GM21423 (cell line): ENCODE results near the gene ZNF264.
"Not testable (repeated sequence)": the region's sequence is repeated elsewhere in the genome, so short reads cannot be mapped to it uniquely, and the experiment has no call there.

Source experiments
- ATAC-seq: cut with Tn5 transposase; IDR thresholded peaks from one replicate; pipeline ENCODE4 v1.9.1; 2021; ENCODE audit warnings: mild to moderate bottlenecking, moderate library complexity; ENCODE audit not compliant: unreplicated experiment

Gene ZNF264

DNA sequence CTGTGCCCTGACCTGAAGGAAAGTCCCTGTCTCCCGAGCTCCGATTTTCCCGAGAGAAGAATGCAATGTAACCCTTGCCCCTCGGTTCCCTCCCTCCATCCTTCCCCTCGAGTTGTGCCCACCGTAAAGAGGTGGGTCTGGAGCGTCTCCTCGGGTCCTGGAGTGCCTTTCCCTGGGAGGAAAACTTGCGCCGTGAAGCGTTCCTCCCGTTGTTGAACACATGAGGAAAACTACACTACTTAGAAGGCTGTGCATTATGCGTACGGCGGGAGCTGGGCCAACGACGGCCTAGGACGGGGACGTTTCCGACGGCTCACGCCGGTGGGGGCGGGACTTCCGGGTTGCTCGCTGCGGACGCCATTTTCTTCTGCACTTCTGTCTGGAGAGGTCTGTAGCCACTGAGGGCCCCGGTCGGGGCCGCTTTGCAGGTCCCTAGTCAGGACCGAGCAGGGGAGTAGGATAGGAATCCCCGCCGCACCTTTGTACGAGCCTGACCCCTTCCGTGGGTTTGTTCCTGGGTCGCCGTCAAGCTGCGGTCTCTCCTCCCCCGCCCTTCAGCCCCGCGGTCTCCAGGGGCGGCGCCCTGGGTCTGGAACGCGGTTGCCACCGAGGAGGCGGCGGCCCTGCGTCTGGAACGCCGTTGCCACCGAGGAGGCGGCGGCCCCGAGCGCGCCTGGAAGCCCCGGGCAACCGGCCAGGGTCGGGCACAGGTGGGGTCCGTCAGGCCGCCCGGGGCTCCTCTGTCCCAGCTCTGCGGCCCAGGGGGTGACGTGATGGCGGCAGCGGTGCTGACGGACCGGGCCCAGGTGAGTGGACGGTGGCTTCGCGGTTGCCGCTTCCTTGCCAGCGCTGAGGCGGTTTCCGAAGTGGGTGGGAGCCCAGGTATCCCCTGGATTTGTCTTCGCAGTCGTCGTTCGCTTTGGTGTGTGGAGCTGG is at the start of gene ZNF264:
Gene ZNF264, plus strand, starts transcription at position 360 of the 936 bp plus-strand sequence. Its CDS starts 414 bp downstream, at position 774.
- peak; percentile 85 for ATAC-seq

DNA sequence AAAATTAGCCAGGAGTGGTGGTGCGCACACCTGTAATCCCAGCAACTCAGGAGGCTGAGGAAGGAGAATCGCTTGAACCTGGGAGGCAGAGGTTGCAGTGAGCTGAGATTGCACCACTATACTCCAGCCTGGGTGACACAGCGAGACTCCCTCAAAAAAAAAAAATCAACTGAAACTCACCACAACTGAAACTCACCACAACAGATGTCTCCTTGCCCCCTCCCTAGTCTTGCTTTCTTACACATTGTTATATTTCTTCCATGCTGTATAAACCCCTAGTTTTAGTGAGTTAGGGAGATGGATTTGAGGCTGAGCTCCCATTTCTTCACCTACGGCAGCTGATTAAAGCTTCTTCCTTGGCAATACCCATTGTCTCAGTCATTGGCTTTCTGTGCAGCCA is 49.6 kb upstream of the ZNF264 start:
- ATAC-seq: no peak

DNA sequence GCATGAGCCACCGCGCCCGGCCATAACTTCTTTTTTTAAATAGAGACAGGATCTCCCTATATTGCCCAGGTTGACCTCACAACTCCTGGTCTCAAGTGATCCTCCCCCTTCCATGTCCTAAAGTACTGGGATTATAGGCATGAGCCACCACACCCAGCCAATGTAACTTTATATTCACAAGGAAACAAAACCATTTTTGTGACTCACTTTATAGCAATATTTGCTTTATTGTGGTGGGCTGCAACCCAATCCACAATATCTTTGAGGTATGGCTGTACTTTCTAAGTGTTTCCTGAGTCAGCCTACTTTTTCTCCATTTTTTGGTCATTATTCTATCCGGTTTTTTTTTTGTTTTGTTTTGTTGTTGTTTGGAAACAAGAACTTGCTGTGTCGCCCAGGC is 38.4 kb upstream of the ZNF264 start:
- ATAC-seq: no peak

DNA sequence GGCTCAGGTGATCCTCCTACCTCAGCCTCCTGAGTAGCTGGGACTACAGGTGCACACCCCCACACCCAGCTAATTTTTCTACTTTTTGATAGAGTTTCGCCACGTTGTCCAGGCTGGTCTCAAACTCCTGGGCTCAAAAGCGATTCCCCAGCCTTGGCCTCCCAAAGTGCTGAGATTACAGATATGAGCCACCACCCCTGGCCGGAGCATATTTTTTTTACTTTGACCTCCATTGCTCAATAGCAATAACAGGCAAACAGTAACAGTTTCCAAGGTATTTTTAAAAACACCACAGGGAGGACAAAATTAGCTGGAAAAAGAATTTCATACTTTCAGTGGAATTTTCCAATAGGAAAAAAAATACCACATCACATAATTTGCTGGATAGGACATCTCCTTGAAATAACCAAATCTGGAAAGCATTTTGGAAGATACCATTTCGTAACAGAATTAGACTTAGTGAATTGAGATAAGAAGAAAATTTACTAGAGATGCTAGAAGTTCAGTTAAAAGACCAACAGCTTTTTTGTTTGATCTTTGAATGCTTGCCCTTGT is 29.2 kb upstream of the ZNF264 start:
- no peak for ATAC-seq

DNA sequence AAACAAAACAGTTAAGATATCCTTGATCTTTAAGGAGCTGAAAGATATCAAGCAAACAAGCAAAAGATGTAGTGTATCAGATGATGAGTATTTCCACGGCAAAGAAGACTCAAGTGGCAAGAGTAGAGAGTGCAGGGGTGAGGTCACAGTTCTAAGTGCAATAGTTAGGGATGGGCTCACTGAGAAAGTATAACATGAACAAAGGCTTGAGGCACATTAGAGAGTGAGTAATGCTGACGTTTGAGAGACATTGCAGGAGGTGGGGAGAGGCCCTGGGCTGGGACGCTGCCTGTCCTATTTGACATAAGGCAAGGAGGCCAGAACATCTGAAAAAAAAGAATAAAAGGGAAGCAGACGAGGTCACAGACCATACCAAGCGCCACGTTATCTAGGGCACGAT is 25.5 kb upstream of the ZNF264 start:
- ATAC-seq: no peak

DNA sequence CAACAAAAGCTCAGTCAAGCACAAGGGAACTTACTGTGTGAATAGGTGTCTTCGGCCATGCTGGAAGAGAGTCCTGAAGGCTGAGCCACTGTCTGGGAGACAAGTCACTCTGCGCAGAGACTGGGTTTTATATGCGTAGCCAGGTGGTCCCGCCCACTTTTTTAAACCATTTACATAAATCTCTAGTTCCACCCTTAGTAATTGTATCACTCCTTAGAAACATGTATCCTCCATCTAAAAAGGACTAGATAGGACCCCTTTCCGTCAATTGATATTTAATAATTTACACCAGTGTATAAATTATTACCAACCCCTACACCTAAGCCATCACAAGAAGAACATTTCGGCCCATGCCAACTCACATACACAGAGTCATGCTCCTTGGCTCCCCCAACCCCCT is 23.9 kb upstream of the ZNF264 start, which contains the start of gene DUXA:
Gene DUXA, minus strand, starts transcription at position 101 of the 400 bp plus-strand sequence. Its CDS starts 42 bp downstream, at position 59.
- no peak for ATAC-seq

DNA sequence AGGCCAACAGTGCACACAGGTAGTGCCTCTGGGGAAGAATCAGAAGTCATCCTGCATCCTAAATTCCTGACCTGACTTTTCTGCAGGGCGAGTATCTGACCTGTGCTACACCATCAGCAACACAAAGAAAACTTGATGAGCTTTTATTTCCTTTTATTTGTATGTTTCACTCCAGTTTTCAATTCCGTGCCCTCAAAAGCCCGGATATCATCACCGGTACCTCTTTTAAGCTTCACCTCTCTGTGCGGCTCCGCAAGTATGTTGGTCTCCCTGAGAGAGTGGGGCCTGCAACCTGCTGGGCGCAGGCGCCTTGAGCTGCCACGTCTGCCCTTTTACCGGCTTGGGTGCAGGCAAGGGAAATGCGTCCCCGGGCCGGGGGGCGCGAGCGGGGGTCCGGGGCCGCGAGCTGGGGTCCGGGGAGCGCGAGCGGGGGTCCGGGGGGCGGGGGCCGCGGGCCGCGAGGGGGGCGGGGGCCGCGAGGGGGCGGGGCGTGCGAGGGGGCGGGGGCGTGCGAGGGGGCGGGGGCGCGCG is 19.7 kb upstream of the ZNF264 start:
- ATAC-seq: no peak

DNA sequence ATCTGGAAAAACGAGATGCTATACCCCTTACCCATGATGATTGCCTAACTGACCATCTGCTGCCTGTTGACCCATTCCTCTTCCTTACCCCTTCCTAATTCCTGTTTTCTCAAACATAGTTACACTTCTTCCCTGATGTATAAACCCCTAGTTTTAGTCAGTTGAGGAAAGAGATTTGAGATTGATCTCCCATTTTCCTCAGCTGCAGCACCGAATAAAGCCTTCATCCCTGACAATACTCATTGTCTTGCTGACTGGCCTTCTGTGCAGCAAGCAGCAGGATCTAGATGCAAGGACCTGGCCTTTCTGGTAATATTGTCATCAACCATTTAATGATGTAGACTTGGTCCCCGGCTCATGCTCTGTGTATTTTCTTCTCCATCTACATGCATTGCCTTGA is 999 bp upstream of the ZNF264 start:
- ATAC-seq: no peak

DNA sequence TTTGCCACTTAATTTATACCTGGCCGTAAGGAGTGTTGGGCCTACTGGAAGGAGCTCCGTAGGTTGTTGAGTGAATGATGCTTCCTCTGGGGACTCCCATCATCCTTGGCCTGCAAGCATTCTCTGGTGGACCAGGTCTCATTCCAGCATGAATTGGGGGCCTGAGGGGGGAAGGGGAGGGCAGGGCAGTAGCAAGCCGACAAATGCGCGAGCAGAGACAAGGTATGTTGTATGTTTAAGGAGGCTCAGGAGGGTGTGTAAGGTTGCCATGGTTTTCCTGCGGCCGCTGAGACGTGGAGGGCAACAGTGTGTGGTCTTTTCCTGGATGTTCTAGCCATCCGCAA is 749 bp downstream of the ZNF264 start:
- ATAC-seq: no peak

DNA sequence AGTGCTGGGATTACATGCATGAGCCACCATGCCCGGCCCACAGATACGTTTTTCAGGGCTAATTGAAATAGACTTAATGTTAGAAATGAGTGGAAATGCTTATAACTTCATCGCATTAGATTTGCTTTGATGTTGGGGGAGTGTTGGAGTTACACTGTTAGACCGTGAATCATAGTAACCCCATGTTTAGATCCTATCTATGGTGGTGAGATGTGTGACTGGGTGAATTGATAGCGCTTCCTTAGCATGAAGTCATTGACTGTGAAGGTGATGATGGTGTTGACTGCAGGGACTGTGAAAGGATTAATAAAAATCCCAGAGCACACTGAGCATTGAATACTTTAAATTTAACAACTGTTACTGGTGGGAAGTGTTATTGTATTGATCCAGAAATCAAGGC is 1.7 kb downstream of the ZNF264 start:
- no peak for ATAC-seq

DNA sequence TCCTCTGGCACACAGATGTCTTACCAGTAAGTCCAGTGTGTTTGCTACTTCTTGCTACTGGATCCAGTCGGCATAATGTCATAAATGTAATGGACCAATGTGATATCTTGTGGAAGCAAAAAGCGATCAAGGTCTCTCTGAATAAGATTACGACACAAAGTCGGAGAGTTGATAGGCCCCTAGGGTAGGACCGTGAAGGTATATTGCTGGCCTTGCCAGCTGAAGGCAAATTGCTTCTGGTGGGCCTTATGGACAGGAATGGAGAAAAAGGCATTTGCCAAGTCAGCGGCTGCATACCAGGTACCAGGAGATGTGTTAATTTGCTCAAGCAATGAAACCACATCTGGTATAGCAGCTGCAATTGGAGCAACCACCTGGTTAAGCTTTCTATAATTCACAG is 6.6 kb downstream of the ZNF264 start:
- ATAC-seq: not testable (repeated sequence)

DNA sequence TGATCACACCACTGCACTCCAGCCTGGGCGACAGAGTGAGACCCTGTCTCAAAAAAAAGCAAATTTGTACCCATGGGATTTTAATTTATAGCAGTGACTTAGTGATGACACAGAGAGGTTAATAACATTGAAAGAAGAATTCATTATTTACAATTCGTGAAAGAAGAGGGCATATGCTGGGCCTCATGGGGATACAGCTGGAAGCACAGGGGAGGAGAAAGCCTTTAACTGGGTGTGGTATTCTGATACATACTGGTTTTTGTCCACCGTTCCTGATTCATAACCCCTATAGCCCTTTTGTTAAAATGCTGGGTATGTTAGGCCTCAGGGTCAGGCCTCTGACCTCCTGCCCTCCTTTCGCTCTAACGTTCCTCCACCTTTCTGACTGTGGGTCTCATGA is 10.9 kb downstream of the ZNF264 start:
- no peak for ATAC-seq

DNA sequence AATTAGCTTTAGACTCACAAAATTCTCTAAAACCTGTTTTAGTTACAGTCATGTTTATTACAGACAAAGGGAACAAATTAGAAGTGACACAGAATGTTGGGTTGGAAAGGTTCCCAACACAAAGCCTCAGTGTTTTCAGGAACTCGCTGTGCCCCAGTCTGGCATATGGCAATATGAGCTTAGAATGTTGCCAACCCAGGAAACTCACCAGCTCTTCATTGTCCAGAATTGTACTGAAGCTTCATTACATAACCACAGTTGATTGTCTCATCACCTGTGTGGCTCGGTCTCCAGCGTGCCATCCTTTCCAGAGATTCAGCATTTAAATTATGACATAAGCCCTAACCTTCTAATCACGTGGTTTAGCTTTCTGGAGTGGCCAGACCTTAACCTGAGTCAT is 19.1 kb downstream of the ZNF264 start:
- ATAC-seq: no peak

DNA sequence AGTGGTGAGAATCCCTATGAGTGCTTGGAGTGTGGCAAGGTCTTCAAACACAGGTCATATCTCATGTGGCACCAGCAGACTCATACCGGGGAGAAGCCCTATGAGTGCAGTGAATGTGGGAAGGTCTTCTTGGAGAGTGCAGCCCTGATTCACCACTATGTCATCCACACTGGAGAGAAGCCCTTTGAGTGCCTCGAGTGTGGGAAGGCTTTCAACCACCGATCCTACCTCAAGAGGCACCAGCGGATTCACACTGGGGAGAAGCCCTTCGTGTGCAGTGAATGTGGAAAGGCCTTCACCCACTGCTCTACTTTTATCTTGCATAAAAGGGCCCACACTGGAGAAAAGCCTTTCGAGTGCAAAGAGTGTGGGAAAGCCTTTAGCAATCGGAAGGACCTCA is 20.8 kb downstream of the ZNF264 start:
- no peak for ATAC-seq

DNA sequence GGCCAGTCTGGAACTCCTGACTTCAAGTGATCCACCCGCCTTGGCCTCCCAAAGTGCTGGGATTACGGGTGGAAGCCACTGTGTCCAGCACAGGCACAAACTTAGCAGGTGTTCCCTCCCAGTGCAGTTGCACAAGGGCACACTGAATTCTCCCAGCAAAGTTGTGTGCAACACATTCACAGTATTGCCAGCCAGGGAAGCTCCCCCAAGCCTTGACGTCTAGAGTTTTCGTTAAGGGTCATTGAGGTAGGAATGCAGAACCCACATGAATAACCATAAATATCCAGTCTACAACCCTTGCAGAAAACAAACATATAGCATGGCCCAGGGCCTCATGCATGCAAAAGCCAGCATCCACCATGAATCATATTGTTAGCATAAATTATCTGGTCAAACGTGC is 36.2 kb downstream of the ZNF264 start:
- no peak for ATAC-seq

DNA sequence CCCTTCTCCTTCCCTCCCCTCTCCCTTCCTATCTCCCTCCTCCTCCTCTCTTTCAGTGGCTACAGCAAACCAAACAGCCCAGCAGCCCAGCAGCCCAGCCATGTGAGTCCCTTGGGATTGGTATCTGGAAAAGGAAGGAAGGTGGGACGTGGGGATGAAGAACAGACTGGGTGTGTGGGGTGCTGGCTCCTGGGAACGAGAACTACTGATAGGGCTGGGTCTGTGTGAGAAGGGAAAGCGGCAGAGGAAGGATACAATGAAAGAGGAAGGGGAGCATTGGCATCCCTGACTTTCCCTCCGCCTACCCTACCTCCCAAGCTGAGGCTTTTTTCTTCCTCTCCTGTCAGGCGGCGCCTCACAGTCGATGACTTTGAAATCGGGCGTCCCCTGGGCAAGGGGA is 40.4 kb downstream of the ZNF264 start:
- no peak for ATAC-seq

DNA sequence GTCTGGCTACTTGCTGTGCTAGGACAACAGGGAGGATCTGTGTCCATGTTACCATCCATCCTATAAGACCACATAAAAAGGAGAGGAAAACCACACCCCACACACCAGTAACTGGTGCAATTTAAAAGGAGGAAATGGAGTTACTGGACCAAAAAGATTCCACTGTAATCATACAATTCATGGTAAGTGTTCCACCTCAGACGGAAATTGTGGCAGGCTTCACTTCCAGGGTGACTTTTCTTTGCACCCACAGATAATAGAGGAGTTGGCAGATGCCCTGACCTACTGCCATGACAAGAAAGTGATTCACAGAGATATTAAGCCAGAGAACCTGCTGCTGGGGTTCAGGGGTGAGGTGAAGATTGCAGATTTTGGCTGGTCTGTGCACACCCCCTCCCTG is 41.9 kb downstream of the ZNF264 start:
- no peak for ATAC-seq

DNA sequence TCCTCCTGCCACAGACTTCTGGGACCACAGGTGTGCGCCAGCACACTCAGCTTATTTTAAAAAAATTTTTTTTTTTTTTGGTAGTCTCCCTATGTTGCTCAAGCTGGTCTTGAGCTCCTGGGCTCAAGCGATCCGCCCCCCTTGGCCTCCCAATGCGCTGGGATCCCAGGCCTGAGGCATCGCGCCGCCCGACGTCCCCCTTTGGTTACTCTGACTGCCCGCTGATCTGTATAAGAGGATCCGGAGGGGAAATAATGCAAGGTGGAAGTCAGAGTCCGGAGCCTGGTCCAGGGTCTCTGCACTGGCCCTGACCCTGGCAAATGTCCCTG is 48.6 kb downstream of the ZNF264 start:
- no peak for ATAC-seq

DNA sequence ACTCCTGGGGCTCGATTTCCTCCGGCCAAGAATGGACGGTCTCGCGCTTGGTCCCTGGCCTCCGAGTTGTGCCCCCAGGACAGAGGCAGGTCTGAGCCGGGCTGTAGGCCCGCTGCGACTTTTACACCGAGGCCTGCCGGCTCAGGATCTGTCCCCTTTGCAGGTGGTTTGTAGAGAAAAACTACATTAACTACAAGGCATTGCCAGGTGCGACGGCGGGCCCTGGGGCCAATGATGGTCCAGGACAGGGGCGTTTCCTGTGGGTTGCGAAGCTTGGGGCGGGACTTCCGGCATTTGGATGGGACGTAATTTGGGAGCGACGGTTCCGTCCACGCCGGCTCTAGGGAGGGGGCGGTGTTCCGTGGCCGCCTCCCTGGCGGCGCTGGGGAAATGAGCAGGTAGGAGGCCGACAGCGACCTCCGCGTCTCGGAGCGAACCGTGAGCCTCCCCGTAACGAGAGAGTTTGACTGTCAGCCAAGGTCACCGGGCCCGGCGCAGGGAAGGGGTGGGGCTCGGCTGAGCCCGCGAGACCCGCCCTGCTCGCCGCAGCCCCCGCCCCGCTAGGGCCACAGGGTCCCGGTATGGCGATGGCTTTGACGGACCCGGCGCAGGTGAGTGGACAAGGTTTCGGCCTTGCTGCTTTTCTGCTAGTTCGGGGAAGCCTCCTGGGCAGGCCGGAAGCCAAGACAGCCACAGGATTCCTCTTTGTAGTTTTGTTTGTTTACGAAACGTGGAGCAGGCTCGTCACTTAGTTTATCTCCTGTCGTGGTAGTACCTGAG is 49.2 kb downstream of the ZNF264 start, which contains the start of gene ZNF805:
Gene ZNF805, plus strand, starts transcription at position 322 of the 780 bp plus-strand sequence. Its CDS starts 260 bp downstream, at position 582.
- peak; percentile 94 for ATAC-seq

DNA sequence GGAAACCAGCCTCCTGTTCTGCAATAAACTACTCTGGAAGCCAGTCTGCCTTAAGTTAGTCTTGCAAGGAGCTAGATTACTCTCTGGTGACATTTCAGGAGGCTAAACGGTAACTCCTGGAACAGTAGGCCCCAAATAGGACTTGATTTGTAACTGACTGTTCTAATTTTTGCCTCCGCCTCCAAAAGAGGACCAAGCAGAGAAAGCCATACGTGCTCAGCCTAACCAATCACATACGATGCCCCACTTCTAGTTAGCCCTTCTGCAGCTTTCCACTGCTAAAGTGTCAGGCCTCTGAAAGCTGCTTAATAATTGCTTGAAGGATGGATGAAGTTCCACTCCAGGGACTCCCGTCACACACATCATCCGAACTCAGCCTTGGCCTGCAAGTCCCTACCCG is 49.9 kb downstream of the ZNF264 start:
- ATAC-seq: no peak

DNA sequence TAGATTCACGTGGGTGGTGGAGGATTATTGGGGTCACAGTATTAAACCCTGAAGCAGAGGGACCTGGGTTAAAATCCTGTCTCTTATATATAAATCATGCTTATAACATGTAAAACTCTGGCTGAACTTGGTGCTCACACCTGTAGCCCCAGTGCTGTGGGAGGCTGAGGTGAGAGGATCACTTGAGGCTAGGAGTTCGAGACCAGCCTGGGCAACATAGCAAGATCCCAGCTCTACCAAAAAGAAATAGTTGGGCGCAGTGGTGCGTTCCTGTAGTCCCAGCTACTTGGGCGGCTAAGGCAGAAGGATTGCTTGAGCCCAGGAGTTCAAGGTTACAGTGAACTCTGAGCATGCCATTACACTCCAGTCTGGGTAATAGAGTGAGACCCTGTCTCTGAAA is 51.5 kb downstream of the ZNF264 start:
- no peak for ATAC-seq
